ENCODE results near the gene CATSPER4. TPM values are rescaled to one million over a fixed set of nuclear protein-coding genes. Genes with fewer than 3 reads are reported as not detected.

CATSPER4 gene
- total and polyA plus RNA-seq, 8 donors: not detected

DNA sequence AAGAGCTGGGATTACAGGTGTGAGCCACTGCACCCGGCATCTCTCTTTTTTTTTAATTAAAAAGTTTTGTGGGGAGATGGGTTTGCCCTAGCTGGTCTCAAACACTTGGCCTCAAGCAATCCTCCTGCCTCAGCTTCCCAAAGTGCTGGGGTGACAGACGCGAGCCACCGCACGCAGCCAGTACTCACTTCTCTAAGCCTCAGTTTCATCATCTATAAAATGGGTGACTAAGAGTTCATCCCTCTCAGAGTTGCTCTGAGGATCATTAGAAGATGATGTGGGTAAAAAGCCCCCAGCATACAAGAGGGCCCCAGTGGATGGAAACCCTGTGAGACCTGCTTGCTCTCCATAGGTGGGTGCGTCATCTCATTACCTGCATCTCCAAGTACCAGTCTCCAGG lies 2.5 kb upstream of the CATSPER4 start:
- H3K27me3 ChIP-seq: no peaks in the 10 kb centered on the region
- intact Hi-C loops (cut with DNase I; ENCODE audit: low total_unique reads): no loop called here

DNA sequence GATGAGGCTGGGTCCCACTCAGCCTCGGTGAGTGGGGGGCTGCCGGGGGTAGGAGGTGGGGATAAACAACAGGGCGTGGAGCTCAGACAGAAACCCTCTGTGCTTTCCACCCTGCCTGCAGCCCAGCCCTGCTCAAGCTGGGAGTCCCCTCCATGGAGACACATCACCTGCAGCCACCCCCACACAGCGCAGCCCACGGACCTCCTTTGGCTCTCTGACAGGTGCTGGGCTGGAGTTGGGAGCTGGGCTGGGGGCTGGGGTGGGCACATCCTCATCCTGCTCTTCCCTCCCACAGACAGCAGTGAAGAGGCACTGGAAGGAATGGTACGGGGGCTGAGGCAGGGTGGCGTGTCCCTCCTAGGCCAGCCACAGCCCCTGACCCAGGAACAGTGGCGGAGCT lies 1.9 kb upstream of the CATSPER4 start:
- Histone ChIP-seq H3K9me3 (no peaks in the 10 kb centered on the region), H3K4me1 (no peaks in the 10 kb centered on the region), H3K36me3 (peaks cover 0 to 57% (median 51%) of the 10 kb centered on the region in 4 donors), H3K4me3 (no peak overlapping the region), H3K27ac (no peak overlapping the region), H3K27me3 (no peaks in the 10 kb centered on the region)
- 84 to 96% (median 95%) methylated on average over 5 to 8 of the region's 8 CpGs for WGBS, 5 donors
- no peak for TF ChIP-seq POLR2A (IDR thresholded peaks at IDR 0.05)
- no peak for TF ChIP-seq EP300 (IDR thresholded peaks at IDR 0.05)
- no peak for TF ChIP-seq POLR2AphosphoS5 (IDR thresholded peaks at IDR 0.05)
- TF ChIP-seq, protein P1, sequence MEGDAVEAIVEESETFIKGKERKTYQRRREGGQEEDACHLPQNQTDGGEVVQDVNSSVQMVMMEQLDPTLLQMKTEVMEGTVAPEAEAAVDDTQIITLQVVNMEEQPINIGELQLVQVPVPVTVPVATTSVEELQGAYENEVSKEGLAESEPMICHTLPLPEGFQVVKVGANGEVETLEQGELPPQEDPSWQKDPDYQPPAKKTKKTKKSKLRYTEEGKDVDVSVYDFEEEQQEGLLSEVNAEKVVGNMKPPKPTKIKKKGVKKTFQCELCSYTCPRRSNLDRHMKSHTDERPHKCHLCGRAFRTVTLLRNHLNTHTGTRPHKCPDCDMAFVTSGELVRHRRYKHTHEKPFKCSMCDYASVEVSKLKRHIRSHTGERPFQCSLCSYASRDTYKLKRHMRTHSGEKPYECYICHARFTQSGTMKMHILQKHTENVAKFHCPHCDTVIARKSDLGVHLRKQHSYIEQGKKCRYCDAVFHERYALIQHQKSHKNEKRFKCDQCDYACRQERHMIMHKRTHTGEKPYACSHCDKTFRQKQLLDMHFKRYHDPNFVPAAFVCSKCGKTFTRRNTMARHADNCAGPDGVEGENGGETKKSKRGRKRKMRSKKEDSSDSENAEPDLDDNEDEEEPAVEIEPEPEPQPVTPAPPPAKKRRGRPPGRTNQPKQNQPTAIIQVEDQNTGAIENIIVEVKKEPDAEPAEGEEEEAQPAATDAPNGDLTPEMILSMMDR (IDR thresholded peaks at IDR 0.05): no peak
- no peak for DNase-seq
- intact Hi-C loops (cut with DNase I; ENCODE audit: low total_unique reads): no loop called here

More for the DNA sequence above, 2.5 kb upstream of the CATSPER4 start:
- Histone ChIP-seq H3K4me1 (no peaks in the 10 kb centered on the region), H3K36me3 (peaks cover 0 to 63% (median 57%) of the 10 kb centered on the region in 4 donors), H3K4me3 (no peak overlapping the region), H3K9me3 (no peaks in the 10 kb centered on the region), H3K27ac (no peak overlapping the region)
- WGBS, 5 donors: 94 to 97% (median 96%) methylated on average over 5 to 6 of the region's 6 CpGs
- no peak for DNase-seq
- no peak for TF ChIP-seq POLR2A (IDR thresholded peaks at IDR 0.05)
- no peak for TF ChIP-seq EP300 (IDR thresholded peaks at IDR 0.05)
- TF ChIP-seq, protein P1 (IDR thresholded peaks at IDR 0.05): no peak
- TF ChIP-seq POLR2AphosphoS5 (IDR thresholded peaks at IDR 0.05): no peak

DNA sequence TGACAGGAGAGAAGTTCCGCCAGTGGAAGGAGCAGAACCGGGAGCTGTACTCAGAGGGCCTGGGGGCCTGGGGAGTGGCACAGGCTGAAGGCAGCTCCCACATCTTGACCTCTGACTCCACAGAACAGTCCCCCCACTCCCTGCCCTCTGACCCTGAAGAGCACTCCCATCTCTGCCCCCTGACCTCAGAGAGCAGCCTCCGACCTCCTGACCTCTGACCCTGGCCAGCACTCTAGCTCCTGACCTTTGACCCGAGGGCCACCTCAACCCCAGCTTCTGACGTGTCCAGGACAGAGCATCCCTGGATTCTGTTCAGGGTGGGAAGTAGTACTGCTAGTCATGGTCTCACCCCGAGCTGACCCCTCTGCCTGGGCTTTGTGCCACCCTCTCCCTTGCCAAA lies 1.1 kb upstream of the CATSPER4 start:
- H3K27me3 ChIP-seq: no peaks in the 10 kb centered on the region
- TF ChIP-seq POLR2A (IDR thresholded peaks at IDR 0.05) (no peak), EP300 (IDR thresholded peaks at IDR 0.05) (no peak), POLR2AphosphoS5 (IDR thresholded peaks at IDR 0.05) (no peak)
- TF ChIP-seq, protein P1 (IDR thresholded peaks at IDR 0.05): no peak
- H3K36me3 ChIP-seq: peaks cover 0 to 51% (median 44%) of the 10 kb centered on the region in 4 donors
- H3K27ac ChIP-seq: no peak overlapping the region
- no peaks in the 10 kb centered on the region for H3K4me1 ChIP-seq
- DNase-seq: no peak
- 77 to 83% (median 78%) methylated on average over 4 to 6 of the region's 6 CpGs for WGBS, 5 donors
- H3K9me3 ChIP-seq: no peaks in the 10 kb centered on the region
- no peak overlapping the region for H3K4me3 ChIP-seq
- intact Hi-C loops (cut with DNase I; ENCODE audit: low total_unique reads): no loop called here

DNA sequence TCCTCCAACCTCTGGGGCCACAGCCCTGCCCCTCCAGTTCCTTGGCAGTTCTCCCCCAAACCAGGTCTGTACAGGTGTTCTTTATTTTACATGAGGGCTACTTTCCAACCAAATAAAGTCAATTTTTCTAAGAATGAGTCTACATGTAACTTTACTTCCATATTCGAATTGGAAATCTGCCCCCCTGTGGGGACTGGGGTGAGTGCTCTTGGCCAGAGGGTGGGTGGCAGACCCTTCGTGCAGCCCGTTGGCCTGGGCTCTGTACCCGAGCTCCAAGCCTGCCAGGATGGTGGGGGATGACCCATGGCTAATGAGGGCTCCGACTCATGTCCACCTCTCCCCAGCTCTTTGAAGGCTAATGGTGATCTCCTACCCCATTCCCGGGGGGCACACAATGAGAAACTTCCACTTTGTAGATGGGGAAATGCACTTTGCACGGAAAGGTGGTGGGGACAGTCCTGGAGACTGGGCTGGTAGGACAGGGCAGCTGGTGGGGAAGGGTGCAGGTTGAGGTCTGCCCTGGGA lies 589 bp upstream of the CATSPER4 start:
- TF ChIP-seq EP300 (IDR thresholded peaks at IDR 0.05): no peak
- no peak for TF ChIP-seq POLR2A (IDR thresholded peaks at IDR 0.05)
- TF ChIP-seq POLR2AphosphoS5 (IDR thresholded peaks at IDR 0.05): no peak
- TF ChIP-seq, protein P1 (IDR thresholded peaks at IDR 0.05): no peak
- DNase-seq: no peak
- 76 to 87% (median 80%) methylated on average over 7 of the region's 7 CpGs for WGBS, 5 donors
- H3K27me3 ChIP-seq: no peaks in the 10 kb centered on the region
- no peaks in the 10 kb centered on the region for H3K9me3 ChIP-seq
- intact Hi-C loops (cut with DNase I; ENCODE audit: low total_unique reads): no loop called here
- H3K27ac ChIP-seq: no peak overlapping the region
- no peak overlapping the region for H3K4me3 ChIP-seq
- H3K36me3 ChIP-seq: peaks cover 0 to 46% (median 39%) of the 10 kb centered on the region in 4 donors
- H3K4me1 ChIP-seq: no peaks in the 10 kb centered on the region
